HG02623 (cell line): ENCODE measurements around the gene OPCML.

ENCODE experiments used
- ATAC-seq: cut with Tn5 transposase; IDR thresholded peaks from one replicate; pipeline ENCODE4 v1.9.1; 2021; ENCODE audit warnings: moderate library complexity; ENCODE audit not compliant: unreplicated experiment

The OPCML gene

DNA sequence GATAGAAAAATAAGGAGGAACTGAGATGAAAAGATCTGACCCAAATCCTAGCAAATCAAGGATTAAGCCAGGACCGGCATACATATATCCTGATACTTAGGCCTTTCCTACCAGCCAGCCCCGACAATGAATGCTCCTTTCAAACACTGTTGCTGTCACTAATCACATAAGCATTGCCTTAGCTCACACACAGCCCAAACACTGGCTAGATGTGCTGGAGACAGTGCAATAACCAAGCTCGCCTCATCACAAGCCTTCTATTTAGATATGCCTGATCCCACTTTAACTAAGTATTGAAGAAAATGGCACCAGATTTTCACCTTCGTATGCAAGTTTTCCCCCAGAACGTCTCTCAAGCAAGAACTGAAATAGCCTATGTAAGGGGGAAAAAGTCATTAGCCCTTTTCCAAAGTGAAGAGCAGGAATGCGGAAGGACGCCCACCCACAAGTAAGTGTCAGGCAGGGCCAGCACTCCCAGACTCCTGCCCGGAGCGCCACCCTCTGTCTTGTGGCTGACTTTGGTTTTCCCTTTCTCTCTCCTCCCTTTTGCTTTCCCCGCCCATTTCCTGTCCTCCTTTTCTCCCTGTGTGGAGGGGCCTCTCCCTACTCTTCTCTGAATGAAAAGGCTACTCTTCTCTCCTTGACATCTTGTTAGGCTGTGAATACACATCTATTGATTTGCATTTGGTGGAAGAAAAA lies 8.9 kb upstream of the OPCML start:
- no peak for ATAC-seq

DNA sequence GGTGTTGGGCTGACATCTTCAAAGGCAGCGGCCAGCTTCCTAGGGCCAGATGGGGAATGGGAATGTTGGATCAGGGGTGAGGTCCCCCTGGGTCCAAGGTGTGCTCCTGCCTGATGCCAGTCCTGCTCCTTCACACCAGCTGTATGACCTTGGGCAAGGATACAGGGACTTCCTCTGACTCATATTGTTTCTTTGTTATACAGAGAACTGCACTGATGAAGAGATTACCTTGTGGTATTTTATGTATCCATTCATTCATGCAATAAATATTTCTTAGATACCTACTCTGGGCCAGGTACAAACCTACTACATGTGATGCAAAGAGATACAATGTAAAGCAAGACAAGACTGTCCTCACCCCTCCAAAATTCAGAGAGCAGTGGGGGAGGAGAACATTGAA lies 3.9 kb upstream of the OPCML start:
- no peak for ATAC-seq

DNA sequence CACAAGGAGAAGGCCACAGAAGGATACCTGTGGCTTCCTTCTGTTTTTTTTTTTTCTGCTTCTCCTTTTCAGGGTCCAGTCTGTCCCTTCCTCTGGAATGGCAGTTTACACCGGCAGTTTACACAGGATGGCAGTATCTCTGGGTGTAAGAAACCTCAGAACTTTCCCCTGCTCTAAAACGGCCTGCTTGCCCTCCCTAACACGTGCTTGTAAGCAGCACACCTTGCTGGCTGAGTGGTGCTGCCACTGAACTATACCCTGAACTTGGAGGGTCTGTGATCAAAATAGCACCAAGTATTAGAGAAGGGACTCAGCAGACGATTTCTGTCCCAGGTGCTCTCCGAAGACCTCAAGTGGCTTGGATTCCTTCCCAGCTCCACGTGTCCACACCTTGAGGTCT lies 904 bp upstream of the OPCML start:
- no peak for ATAC-seq

DNA sequence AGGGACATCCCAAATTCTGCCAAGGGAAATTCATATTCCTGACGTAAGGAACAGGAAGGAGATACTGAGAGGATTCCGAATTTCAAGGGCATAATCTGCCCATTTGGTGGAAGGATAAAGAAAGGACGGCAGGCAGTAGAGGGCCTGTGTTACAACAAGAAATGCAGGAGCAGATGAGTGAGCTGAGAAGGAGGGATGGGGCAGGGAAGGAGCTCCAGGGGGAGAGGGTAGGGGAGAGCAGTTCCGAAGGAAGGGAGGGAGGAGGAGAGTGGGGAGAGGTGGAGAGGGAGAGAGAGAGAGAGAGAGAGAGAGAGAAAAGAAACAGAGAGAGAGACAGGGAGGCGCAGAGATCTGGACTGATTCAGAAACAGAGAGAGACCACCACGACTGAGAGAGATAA lies 843 bp downstream of the OPCML start:
- no peak for ATAC-seq

DNA sequence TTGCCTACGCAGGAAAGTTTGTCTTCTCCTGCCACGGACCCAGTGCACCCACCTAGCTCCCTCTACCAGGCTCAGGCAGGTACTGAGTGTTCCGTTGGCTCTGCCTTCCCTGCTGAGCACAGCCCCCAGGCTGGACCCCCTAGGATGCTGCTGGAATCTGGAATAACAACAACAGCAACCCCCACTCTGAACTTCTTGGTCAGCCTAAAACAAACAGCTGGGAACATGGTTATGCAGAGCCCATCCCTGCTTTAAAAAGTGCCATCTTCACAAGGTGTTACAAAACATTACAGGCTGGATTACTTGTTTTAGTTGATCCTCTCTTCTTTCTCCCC lies 1.8 kb downstream of the OPCML start:
- no peak for ATAC-seq

DNA sequence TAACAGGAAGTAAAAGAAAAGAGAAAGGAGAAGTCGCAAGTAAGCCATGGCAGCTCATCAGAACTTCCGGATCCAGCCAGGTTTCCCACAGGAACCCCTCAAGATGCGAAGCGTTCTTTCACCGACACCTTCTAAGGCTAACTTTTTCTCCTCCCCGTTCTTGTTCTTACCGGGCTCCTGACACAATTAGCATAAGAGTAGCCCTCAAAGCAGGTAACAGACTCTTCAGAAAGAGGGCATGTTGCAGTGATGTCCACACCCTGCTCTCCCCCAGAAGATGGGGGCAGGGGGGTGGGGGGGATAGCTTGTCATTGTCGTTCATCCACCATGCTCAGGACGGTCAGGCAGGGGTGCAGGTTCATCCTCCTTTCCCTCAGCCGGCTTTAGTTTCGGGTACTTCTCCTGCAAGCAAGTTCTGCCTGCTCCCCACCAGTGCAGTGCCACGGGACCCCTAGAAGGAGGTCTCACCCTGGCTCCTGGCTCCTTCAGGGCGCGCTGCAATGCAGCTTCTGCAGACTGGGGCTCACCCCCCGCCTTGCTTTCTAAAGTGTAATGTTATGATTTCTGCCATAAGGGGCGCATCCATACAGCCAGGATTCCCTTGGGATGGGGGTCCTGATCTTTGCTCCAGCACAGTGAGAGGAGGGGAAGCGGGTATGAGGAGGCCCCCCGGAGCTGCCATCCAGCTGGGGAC lies 2.3 kb downstream of the OPCML start:
- no peak for ATAC-seq

DNA sequence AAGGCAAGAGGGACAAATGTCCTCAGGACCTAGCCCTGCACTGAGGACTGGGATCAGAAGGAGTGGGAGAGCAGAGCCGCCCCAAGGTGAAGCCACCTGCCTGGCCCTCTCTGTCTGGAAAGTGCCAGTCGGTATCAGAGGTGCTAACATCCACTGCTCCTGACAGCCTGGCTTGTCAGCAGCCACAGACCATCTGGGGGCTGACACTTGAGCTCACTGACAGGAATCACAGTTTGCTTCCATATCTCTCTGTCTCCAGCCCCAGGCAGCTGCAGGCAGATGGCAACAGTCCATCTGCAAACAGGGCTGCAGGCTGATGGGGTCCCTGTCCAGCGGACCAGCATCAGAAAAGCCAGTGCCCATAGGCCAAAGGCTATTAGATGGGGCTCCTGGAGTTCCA lies 5.5 kb downstream of the OPCML start:
- no peak for ATAC-seq

DNA sequence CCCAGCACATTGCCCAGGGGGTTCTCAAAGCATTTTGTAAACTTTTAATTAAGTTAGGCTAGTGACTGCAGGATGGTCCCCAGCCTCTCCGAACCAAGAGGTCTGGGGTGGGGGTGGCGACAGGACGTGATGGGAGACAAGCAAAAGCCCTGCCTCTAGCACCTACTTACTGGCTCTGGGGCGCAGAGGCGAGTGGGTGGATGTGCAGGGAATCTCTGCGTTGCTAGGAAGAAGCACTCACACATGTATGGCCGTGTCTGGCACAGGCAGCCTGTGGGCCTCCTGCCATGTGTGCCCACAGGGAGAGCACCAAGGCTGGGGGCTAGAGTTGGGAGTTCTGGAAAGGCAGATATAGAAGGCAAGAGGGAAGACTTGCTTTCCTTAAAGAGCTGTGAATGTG lies 6.3 kb downstream of the OPCML start:
- ATAC-seq = no peak

DNA sequence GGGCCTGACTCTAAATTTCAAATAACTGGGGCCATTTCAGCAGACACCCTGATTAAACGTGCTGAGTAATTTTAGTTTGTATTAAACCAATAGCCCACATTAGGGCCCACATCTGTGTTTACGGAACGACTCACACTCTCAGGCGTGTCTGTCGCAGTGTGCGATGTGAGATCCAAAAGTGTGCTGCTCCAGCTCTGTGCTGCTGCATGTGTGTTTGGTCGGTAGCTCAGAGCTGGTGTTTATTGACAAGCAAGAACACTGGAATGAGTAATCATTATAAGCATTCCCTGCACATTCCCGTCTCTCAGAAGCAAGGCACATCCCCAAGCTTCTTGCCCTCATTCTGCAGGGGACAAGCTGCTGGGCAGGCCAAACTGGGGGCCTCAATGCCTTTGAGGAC lies 7.8 kb downstream of the OPCML start:
- no peak for ATAC-seq

DNA sequence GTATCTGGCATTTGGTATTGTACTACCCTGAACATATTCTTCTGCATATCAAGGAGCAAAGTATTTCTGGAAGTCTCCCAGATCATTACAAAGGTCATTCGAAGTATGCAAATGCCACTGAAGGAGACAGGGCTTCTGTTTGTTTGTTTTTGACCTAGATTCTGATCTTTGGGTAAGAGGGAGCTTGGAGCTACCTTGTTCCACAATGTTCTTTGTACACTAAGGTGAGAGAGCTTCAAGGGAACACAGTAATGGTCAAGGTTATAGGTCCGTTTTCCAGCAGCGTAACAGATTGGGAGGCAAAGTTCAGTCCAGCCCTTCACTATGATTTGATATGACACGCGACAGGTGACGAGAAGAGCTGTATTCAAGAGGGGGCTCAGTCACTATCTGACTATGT lies 10.0 kb downstream of the OPCML start:
- ATAC-seq = no peak

DNA sequence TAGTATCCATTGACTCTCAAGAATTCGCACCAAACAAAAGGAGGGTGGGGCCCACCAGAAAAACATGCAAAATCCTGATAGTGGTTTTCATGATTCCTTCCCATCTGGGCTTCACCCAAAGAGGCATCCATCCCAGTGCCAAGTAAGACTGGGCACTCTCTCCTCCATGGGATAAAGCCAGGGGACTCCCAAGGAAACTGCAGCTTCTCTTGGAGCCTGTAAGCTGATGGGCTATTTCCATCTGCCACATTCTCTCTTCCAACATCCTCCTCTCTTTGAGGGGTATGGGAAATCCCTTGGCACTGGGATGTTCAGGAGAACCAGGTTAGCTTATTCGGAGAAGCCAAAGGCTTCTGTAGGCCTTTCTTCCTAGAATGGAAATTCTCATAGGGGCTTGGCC lies 10.8 kb downstream of the OPCML start:
- ATAC-seq = no peak

DNA sequence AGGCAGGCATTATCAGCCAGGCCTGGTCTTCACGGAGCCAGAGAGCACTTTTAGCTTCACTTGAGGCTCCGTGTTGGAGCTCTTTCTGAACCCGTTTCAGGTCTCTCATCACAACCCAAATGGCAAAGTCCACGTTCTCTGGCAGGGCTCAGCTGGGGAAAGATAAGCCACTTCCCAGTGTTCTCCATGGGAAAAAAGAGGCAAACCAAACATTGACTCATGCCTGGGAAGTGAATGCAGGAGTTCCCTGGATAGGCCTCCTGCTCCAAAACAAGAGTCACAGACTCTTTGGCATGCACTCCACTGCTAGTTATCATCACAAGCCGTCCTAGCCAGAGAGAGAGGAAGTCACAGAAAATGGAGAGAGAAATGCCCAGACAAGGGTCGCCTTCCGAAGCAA lies 11.6 kb downstream of the OPCML start:
- no peak for ATAC-seq

DNA sequence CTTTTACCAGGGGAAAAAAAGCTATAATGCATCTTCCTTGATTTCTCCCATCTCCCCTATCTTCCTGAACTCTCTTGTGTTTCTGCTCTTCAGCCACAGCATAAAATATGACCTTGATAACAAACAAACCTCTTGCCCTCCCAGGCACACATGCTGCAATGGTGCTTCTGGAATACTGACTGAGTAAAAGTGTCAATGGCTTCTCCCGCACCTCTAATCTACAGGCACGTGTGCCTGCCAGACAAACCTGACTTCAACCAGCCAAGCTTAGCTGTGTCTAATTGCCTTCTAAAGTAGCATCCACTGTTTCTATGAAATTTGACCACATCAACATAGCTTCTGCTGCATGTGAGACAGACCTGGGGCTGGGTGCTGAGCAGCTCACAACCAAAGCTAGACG lies 12.7 kb downstream of the OPCML start:
- no peak for ATAC-seq

DNA sequence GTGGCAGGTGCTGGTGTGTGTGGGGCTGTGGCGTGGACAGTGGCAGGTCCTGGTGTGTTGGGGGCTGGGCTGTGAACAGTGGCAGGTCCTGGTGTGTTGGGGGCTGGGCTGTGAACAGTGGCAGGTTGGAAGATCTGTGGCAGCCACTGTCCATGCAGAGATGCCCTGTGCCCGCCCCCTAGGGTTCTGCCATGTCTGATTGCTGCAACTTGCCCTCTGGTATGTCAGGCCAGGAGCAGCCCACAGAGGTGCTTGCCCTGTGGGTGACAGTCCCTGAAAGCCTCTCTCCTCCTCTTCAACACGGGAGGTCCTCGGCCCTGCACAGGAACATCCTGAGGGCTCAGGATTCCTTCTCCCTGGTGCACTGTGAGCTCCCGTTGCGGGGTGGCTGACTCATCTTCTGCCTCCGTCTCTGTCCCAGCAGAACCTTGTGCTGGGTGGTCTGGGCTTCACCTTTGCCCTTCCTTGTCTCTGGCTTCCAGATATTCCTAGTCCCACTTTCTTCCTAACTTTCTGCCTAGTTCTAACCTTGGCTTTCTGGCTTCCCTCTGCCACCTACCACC lies 13.5 kb downstream of the OPCML start:
- no peak for ATAC-seq

DNA sequence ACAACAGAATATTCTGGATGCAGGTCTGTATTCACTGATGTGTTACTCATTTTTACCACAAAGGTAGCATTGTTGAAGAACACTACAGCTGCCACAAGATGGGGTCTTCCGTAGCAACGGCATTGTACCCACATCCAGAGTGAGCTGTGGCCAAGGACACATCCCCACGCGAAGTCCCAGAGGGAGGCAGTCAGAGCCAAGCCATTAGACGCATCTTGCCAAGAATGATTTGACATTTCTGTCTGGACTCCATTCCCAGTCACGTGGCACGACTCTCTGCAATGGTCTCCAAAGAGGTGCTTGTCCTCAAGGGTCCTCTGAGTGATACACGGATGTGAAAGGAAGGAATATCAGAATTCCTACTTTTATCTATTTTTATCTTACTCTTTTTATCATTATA lies 15.5 kb downstream of the OPCML start:
- ATAC-seq = no peak

DNA sequence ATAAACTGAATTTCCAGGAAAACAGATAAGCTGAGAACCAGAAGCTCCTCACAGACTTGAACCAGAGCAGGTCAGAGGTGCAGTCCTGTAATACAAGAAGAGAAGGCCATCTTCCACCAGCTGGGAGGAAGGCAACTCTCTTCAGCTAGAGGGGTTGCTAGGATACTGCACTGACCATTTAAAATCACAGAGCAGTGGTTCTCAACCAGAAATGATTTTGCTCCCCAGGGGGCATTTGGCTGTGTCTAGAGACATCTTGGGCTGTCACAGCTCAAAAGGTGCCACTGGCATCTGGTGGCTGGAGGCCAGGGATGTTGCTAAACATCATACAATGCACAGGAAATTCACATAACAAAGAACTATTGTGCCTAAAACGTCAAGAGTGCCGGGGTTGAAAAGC lies 17.2 kb downstream of the OPCML start:
- ATAC-seq = no peak

DNA sequence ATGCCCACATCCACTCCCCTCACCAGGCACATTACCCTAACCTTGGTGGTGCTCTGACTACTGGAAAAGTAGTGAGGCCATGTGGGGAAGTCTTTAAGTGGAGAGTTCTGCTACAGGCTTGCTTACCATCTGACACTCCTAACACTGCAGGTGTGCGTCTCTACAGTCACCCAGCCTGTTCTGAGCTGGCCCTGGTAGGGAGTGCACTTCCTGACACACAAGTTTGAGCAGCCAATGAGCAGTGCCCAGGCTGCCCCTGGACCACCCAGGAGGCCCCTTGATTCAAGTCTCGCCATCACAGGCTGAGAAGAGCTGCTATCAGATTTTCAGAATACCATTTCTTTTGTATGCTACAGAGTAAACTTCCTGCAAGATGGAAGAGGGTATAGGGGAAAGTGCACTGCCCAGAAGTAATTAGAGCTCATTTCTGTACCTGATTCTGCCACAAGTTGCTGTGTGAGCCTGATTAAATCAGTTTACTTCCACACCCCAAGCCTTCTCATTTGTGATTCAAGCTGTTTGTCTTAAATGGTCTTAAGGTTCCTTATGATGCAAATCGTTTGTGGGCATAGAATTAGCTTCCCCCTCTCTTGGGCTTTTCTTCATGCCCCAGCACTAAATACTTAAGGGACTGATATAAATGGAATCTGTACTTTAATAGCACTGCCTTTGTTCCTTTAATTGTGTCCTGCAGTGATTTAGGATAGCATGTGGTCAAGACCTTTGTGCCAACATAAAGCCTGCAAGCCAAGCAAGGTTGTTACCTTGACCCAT lies 22.2 kb downstream of the OPCML start:
- ATAC-seq = no peak

DNA sequence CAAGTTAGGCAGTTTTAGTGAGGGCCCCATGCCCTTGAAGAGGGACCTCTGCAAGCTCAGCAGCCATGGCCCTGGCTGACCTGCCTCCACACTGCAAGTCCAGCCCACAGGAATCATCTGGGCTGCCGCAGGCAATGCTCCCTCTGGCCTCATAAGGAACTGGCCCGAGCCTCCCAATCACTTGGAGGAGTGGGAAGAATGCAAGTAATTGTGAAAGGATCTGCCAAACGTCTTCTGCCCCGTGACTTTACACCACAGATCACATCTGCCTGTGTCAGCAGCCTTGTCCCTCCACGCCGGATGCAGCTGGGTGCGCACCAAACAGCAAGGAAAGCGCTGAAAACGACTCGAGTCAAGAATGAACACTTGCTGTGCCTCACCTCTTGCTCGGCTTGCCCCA lies 23.8 kb downstream of the OPCML start:
- no peak for ATAC-seq

DNA sequence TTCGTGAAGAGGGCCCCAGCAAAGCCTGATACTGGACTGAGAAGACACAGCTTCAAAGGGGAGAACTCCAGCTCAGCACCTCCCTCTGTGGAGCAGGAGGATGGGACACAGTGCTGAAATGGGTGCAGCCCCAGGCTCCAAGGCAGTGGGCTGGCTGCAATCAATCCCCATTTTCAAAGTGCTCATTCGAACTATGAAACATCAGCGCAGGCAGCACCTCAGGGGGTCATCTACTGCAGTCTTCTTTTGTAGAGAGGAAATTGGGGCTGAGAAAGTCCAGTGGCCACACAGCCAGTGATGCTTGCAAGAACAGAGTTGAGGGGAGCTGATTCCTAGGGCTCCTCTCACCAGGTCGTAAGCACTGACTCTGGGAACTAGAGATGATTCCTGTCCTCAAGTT lies 25.1 kb downstream of the OPCML start:
- ATAC-seq = no peak

DNA sequence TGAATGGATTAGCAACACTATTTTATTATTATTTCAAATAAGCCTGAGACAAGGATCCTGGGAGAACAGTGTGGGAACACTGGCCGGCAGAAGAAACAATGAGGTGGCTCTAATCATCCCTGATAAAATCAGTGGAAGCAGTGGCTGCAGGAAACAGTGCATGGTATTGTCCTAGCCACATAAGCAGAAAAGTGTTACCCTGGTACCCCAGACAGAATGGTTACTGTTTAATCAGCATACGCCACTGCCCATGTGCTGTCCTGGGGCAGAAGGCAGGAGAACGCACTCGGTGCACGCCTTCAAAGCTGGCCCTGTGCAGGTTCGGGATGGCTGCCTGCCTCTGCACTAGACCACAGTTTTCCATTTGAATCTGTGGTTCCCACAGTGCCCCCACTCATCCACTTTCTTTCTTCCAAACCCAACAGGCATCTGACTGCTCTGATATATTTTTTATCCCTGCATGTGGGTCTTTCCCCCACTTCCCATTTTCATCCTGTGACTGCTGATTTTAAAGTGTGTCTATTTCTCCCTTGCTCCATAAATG lies 25.7 kb downstream of the OPCML start:
- no peak for ATAC-seq

DNA sequence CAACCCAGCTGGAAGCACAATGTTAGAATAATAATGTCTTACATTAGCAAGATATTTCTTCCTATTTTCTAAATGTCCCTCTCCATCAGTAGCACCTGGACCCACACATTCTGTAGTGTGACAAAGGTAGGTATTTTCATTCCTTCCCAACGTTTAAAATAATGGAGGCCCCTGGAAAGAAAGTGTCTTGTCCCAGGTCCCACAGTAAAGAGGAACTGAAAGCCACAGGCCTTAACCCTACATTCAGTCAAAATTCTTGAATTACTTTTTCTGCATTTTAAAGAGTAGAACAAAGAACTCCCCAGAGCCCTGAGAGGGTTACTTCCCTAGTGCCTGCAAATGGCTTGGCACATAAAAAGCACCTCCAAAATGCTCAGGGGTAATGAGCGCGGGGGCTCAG lies 26.3 kb downstream of the OPCML start:
- ATAC-seq = no peak

DNA sequence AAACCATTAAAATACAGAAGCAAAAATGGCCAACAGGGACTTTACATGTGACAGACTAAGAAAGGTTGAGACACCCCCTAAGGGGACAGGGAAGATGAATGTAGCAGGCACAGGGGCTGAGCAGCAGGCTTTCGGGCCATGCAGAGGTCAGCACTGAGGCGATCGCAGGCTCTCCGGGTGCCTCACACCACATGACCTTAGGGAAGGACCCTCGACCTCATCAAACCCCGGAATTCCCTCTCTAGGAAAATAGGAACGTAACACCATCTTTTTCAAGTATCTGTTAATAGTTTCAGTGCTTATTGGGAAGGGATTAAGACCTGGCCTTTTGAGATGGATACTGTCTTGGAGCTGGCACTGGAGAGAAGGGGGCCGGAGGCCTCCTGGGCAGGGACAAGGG lies 27.4 kb downstream of the OPCML start:
- ATAC-seq = no peak
